Fibroblast of skin of left quadriceps (primary cell): ENCODE results near the gene NUP93.
A peak's percentile ranks its signal among the peaks of the same experiment; 100 is the strongest.
"Not testable (repeated sequence)": the region's sequence is repeated elsewhere in the genome, so short reads cannot be mapped to it uniquely, and the experiment has no call there.

Experiments
- DNase-seq, 2 experiments: peaks; one replicate each; pipeline ENCODE4 v3.0.0-alpha.2; 2013; ENCODE audit warnings: low read depth in 2 of 2

The NUP93 gene

DNA sequence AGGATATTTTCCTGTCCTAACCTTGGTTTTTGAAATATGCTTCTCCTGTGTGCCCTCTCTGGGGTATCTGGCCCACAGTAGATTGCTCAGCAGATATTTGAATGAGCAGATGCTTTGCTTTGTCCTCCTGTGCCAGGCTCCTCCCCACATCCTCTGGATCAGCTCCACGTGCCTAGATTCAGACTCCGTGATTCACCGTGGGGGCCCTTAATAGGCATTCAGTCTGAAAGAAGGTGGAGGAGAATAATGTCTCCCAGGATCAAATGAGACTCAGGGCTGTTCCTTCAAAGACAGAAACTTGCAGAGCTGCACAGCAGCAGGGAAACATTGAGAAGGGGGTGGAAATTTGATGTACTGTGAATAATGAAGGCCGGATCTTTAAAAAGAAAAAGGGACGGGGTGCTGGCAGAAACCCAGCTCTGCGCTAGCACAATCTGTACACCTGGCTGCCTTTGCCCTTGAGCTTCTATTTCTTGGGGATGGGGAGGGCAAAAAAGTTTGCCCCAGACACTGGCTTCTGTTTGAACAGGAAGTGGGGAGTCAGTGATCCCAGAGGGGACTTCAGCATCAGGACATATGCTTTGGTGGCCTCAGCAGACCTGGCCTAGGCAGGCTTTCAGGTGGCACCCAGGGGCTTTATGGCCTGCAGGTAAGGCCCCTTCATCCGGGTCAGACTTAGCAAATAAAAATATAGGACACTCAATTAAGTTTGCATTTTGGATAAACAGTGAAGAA, 119.2 kb downstream of the NUP93 start:
- peak in 1 of 2 experiments; percentile 56 for DNase-seq

DNA sequence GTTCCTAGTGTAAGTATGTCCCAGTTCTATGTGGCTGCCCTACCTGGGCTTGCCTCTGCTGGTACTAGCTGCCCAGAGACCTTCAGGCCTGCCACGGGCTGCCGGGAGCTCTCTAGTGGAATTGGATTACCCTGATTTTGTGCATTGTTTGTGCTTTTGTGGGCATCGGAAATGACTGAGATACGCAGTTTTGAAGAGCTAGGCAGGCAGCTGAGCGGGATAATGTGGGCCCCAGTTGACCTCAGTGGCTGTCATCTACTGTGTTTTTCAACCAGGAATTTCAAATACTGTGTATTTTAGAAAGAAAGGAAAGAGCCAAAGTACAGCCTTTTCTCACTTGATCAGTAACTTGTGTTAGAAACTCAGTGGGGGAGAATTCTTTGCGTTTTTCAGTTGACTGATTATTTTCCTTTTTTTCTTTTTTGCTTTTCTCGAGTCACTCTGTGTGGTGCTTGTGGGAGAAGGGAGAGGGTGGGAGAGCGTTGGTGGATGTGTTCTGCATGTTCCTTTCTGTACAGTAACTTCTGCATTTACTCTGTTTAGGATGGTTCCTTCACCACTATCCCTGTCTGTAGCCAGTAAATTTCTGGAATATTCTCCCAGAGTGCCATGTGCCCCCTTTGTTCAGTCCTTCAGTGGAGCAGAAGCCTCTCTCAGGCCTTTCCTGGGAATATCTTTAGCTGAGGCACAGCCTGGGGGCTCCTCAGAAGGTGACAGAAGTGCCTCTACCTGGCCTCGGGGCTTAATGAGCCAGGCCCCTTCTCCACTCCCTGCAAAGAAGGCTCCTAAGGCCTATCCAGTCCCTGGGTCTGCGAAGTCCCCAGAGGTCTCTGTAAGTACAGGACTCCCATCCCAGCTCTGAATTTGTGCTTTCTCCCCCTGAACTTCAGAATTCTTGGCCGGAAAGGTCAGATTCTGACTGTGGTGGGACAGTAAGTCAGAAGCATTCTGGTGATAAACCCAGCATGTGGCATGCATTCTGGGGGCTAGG, 120.1 kb downstream of the NUP93 start:
- no peak for DNase-seq

DNA sequence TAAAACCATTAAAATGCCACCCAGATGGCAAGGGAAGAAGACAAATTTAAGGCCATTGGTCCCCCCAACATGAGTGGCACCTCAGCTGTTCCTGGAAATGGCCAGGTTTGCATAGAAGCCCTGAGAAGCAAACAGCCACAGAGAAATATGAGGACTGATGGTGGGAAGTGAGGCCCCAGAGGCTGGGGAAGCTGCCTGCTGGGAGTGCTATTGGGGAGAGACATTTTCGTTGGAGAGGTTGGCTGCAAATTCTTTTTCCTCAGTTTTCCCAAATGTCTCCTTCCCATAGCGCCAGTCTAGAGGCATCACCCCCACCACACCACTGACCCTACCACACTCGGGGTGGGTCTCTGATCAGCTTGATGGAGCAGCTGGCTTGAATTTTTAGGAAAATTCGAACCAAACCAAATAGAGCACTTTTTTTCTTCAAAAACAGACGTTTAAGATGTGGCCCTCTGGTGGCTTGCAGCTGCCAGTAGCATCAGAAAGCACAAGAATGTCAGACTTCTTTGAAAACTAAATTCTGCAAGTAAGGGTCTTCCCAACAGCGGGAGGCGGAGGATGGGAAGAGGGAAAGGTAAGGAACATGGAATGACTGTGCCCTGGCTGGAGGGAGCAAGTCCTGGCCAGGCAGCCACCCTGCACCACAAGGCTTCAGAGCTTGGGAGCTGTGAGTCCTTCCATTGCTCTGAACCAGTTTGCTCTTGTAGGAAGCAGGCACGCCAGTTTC, 121.9 kb downstream of the NUP93 start:
- no peak for DNase-seq

DNA sequence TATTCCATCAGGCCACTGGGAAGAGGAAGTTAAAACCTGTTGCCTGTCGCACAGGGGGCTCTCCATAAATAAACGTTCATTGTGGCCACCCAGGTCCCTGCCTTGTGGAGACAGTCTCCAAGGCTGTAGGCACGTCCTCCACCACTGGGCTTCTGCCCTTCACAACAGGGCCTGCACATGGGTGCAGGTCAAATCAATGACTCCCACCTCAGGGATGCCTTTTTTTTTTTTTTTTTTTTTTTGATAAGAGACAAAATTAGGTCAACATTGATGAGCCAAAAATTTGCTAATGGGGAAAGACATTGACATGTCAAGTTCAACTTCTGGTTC, 122.4 kb downstream of the NUP93 start:
- no peak for DNase-seq

DNA sequence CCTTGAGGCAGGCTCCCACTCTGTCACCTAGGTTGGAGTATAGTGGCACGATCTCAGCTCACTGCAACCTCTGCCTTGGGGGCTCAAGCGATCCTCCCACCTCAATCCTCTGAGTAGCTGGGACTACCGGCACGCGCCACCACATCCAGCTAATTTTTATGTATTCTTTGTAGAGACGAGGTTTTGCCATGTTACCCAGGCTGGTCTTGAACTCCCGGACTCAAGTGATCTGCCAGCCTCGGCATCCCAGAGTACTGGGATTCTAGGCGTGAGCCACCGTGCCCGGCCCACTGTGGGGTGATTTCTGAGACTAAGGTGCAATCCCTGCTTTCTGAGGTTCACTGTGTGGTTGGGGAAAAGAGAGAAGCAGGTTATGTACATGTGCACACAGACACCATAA, 123.0 kb downstream of the NUP93 start:
- no peak for DNase-seq

DNA sequence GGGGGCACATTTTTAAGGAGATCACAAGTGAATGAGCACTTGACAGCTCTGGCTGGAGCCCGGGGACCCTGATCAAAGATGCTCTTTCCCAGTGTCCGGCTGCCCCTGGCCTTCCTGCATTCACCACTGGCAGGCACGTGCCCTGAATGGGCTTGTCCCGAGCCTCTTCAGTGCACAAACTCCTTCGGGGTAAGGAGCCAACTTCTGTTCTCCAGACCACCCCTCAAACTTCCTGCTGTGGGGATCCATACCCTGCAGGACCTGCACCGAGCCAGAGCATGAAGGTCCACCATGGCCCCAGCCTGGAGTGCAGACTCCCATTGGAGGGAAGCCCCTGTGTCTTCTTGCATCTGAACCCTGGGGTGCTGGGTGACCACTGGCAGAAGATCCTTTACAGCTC, 125.3 kb downstream of the NUP93 start:
- DNase-seq = no peak

DNA sequence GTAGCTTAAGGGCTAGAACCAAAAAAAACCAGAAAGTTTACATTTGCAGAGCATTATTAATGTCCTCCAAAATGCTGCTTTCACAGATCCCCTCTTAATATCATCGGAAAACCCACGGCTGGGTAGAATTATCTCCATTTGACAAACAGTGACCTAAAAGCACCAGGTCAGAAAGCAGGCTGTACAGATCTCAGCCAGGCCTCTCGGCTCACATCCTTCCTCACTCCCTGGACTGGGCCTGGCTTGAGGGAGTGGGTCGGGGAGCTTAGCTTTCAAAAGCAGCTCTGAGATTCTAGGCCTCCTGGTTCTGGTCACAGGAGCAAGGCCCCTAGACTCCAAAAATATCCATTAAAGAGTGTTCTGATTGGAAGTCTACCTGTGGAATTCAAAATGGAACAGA, 126.0 kb downstream of the NUP93 start:
- no peak for DNase-seq

DNA sequence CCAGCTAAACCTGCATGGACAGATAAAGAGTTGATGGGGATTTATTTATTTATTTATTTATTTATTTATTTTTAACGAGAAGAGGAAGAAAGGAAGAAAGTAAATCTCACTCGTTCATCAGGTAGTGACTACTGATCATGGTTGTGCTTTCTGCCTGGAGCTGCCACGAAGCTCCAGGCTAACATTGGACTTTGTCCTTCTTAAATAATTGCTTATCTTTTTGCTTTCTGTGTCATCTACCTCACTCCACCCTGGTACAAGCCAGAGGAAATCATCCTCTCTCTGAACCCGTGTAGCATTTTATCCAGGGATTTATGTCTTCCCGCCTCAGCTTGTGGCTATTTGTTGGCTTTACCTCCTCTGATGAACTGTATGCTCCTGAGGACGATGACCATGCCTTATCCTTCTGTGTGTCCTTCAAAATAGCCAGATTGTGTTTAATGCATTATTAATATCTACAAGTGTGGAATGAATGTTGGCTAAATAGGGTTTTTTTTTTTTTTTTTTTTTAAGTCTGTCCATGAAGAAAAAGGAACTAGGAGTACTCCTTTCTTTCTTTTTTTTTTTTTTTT, 127.0 kb downstream of the NUP93 start:
- no peak for DNase-seq

DNA sequence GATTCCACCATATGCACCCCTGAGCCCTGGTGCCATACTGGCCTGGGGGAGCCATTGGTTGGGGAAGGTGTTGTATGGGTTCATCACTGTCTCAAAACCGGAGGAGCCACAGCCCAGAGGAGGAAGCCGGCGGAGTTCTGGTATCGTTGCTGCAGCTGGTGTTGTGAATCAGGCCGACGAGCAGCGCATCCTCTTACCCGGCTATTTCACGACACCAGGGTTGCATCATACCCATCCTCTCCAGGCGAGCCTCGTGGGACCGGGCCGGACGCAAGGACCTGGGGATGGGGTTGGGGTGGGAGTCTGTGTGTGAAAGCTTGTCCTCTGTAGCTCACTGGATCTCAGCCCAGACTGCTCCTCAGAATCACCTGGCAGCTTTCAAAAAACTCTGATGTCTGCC, 128.4 kb downstream of the NUP93 start:
- no peak for DNase-seq

DNA sequence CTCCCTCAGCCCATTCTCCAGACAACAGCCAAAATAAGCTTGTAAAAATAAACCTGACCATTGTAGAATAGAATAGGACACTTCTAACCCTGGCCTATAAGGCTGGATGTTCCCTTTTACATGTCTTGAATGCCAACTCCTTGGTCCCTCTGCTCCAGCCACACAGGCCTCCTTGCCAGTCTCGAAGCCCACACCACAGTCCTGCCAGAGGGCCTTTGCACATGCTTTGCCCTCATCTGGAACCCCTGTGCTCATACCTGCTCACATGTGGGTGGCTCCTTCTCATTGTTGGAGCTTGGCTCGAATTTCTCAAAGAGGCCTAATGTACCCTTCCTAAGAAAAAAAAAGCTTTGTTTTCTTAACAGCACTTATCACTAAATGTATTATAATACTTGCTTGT, 129.7 kb downstream of the NUP93 start:
- no peak for DNase-seq

DNA sequence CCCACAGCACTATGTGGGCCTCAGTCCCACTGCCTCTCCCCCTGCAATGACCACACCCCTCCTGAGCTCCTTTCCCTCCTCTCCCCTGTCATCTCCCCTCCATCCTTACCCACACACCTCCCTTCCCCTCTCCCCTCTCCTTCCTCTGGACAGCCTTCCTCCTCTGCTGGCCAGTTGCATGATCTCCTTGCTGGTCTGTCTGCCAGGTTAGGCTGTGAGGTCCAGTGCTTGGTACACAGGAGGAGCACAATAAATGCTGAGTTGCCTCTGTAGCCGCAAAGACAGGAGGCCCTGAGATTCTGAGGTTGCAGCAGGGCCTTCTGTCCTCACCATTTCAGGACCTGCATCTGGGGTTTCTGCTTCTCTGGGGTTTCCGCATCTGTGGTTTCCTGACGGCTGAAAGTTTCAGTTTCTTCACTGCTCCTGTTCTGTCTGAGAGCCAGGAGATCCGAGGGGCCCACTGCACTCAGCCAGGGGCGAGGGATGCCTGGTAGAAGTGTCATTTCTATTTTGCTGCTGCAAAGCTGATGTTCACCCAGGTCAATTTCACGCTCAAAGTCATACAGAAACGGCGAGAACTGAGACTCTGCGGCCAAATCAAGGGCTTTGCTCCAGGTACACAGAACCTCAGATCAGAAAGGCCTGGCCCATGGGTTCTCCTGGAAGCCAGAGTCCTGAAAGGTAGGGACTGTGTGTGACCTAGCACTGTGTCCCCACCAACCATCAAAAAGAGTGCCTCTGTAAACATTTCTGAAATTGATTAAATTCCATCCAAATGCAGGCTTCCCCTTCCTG, 130.5 kb downstream of the NUP93 start:
- DNase-seq = no peak

DNA sequence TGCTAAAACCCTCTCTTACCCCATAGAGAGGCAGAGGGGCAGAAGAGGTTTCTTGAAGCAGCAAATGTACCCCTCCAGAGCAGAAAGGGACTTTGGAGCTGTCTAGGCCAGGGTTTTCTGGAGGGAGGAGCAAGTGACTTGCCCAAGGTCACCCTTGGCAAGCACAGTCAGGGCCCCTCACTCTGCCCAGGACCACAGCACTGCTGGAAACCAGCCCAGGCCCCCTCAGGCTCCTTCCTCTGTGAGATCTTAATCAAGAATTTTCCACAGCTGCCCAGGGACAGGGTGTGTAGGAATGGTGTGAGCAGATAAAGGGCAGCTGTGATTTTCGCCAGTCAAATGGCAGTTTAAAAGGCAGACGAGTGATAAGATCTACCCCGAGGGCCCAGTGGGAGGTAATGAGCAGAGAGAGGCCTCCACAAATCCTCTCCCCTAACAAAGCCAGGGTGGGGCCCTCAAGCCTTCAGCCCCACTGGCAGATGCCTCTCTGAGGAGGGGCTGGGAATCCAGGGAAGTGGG, 131.2 kb downstream of the NUP93 start:
- DNase-seq = no peak

DNA sequence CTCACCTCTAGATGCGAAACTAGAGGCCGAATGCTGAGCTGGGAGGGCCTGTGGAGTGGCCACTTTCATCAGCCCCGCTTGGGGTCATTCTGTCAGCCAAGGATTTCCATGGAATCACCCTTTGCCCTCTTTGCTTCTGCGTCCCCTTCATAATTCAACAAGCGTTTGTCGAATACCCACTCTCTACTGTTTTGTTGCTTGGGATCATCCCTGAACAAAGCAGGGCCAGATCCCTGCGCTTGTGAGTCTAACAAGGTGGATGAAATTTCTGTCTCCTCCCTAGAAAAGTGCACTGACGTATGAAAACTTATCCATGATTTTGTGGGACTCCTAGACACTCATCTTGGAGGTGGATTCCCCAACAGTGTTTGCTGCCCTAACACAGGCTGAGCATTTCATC, 131.8 kb downstream of the NUP93 start:
- DNase-seq = no peak

DNA sequence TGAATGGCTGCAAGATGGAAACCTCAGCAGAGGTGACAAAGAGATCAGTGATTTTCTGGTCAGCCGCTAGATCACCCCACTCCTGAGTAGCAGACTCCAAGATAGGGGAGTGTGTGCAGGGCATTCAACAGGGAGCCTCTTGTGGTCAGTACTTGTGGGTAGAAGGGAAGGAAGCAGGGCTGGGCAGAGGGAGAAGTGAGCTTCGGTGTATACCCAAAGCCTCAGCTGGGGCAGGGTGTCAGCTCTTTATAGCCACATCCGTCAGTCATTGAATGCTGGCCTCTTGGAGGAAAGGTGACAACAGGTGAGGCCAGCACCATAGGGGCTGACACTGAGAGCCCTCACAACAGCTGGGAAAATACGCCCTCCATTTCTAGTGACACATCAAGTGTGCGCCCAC, 132.8 kb downstream of the NUP93 start:
- no peak for DNase-seq

DNA sequence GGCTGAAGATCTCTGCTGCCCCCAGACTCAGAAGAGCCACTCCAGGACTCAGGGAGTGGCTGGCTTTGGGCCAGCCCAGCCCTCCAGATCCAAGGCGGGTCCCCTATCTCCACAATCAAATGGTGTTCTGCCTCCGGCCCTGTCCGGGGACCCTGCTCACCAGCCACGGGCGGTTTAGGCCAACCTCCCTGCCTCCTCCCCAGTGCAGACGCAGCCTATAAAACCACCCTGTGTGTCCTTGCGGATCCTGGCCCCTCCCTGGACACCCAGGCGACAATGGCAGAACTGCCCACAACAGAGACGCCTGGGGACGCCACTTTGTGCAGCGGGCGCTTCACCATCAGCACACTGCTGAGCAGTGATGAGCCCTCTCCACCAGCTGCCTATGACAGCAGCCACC, 135.0 kb downstream of the NUP93 start, which contains the start of gene SLC12A3:
Gene SLC12A3, plus strand, starts transcription at position 248 of the 400 bp plus-strand sequence. Its CDS starts 29 bp downstream, at position 277.
- DNase-seq = no peak

DNA sequence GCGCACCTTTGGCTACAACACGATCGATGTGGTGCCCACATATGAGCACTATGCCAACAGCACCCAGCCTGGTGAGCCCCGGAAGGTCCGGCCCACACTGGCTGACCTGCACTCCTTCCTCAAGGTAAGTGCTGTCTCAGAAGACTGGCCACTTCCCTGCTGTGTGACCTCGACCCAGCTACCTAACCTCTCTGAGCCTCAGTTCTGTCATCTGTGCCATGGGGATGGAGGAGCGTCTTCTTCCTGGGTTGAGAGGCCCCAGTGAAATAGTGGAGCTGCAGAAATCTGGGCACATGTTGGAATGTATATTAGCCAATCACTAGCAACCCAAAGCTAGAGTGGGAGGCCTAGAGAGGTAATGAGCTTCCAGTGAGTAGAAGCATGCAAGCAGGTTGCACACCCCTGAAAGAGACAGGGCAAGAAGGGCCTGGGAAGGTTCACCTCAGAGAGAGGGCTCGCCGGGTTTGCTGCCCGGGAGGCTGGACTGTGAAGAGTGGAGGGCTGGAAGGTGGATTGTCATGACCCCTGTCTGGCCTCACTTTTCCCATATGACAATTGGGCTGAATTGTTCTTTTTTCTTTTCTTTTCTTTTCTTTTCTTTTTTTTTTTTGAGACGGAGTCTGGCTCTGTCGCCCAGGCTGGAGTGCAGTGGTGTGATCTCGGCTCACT, 135.6 kb downstream of the NUP93 start:
- DNase-seq = no peak

DNA sequence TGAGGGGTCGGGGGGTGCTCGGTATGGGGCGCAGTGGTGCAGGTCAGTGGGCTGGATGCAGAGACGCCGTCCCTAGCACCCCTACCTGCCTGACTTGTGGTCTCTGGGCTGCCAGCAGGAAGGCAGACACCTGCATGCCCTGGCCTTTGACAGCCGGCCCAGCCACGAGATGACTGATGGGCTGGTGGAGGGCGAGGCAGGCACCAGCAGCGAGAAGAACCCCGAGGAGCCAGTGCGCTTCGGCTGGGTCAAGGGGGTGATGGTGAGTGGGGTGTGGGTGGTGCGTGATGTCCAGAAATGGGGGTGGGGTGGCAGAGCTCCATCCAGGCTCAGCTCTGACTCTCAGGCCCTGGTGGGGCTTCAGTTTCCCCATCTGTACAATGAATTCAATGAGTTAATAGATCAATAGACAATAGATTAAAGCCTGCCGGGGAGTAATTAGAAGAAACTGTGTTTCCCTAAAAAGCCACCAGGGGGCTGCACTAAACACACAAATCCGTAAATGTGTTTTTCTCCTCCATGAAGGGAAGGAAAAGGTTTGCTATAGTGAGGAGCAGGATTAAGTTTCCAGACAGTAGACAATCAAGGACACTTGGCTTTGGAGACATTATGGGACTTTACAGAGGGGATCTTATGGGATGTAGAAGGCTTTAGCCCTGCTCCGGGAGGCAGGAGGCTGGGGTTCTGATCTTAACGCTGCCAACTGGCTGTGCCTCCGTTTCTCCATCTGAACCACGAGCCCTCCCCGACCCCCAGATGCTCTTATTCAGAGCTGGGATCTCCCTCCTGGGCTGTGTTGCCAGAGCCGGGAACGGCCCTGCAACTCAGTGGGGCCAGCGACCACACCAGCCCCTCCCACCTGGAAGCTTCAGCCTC, 137.3 kb downstream of the NUP93 start:
- DNase-seq = peak; percentile 34 to 36

DNA sequence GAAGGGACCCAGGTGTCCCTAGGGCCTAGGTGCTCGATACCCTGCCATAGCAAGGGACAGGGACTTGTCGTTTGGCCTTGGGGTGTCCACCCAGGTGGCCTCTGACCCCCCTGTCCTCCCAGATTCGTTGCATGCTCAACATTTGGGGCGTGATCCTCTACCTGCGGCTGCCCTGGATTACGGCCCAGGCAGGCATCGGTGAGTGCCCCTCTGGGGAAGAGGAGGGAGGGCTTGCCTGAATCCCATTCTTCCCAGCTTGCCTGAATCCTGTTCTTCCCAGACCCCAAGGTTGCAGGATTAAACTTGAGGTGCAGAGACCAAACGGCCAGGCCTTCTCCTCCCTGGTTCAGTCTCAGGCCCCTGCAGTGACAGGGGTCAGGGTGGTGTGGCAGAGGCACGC, 138.2 kb downstream of the NUP93 start:
- DNase-seq = no peak

DNA sequence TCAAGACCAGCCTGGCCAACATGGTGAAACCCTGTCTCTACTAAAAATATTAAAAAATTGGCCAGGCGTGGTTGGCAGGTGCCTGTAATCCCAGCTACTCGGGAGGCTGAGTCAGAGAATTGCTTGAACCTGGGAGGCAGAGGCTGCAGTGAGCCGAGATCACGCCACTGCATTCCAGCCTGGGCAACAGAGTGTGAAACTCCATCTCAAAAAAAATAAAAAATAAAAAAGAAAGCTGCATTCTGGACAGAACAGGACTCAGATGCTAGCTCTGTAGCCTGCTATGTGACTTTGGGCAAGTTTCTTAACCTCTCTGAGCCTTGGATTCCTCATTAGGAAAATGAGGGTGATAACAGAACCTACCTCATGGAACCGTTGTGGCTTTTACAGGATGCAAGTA, 138.8 kb downstream of the NUP93 start:
- not testable (repeated sequence) for DNase-seq
